ENCODE data around the gene PID1.
"Not testable (repeated sequence)": the region's sequence is repeated elsewhere in the genome, so short reads cannot be mapped to it uniquely, and the experiment has no call there.

The PID1 gene

DNA sequence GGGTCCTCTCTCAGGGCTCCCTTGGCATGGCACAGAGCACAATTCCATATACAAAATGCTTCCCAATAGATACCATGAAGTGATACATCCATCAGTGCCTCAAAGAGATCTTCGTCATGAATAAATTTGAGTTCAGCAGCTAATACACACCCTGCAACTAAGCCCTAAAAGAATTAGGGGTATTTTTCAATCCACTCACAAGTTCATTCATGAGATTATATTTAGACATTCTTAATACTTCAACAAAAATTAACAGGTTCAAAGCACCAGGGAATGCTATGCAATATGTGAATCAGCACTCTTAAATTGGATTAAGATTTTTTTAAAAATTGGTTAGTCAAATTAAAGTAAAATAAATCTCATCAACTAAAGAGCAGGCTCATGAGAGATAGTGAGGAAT is 79.7 kb downstream of the PID1 start:
- TF ChIP-seq, protein P1, sequence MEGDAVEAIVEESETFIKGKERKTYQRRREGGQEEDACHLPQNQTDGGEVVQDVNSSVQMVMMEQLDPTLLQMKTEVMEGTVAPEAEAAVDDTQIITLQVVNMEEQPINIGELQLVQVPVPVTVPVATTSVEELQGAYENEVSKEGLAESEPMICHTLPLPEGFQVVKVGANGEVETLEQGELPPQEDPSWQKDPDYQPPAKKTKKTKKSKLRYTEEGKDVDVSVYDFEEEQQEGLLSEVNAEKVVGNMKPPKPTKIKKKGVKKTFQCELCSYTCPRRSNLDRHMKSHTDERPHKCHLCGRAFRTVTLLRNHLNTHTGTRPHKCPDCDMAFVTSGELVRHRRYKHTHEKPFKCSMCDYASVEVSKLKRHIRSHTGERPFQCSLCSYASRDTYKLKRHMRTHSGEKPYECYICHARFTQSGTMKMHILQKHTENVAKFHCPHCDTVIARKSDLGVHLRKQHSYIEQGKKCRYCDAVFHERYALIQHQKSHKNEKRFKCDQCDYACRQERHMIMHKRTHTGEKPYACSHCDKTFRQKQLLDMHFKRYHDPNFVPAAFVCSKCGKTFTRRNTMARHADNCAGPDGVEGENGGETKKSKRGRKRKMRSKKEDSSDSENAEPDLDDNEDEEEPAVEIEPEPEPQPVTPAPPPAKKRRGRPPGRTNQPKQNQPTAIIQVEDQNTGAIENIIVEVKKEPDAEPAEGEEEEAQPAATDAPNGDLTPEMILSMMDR (IDR thresholded peaks at IDR 0.05; ENCODE audit: borderline replicate concordance, insufficient read depth, low read depth, low read length), result no peak
- H3K4me3 ChIP-seq (ENCODE audit: low read depth, low read length), result no peak overlapping the region

- H3K4me3 ChIP-seq (ENCODE audit: low read depth, low read length), result not testable (repeated sequence)
Observed at GRCh38 chr2:229187123-229187522, 84.0 kb downstream of the PID1 start.

DNA sequence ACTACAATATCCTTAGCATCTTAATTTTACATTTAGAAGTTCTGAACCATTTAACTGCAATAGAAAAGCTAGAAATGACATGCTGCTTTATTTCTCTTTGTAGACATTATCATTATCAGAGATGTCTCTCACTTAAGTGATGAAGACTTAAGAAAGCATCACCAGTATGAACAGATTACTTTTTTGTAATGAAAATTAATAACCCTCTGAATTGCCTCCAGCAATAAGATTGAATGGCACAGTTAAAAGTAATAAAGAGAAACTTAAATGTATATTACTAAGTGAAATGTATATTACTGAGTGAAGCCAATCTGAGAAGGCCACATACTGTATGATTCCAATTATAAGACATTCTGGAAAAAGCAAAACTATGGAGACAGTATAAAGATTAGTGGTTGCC is 89.4 kb downstream of the PID1 start:
- TF ChIP-seq, protein P1 (IDR thresholded peaks at IDR 0.05; ENCODE audit: borderline replicate concordance, insufficient read depth, low read depth, low read length), result no peak
- no peak overlapping the region for H3K4me3 ChIP-seq (ENCODE audit: low read depth, low read length)

GRCh38 chr2:229180658-229181057 is 90.4 kb downstream of the PID1 start:
- TF ChIP-seq, protein P1 (IDR thresholded peaks at IDR 0.05; ENCODE audit: borderline replicate concordance, insufficient read depth, low read depth, low read length), result no peak

GRCh38 chr2:229179628-229180027 is 91.5 kb downstream of the PID1 start:
- TF ChIP-seq, protein P1 (IDR thresholded peaks at IDR 0.05; ENCODE audit: borderline replicate concordance, insufficient read depth, low read depth, low read length), result no peak
- no peak overlapping the region for H3K4me3 ChIP-seq (ENCODE audit: low read depth, low read length)

More at GRCh38 chr2:229180658-229181057, 90.4 kb downstream of the PID1 start:
- H3K4me3 ChIP-seq (ENCODE audit: low read depth, low read length), result no peak overlapping the region

- no peak overlapping the region for H3K4me3 ChIP-seq (ENCODE audit: low read depth, low read length)
- TF ChIP-seq, protein P1 (IDR thresholded peaks at IDR 0.05; ENCODE audit: borderline replicate concordance, insufficient read depth, low read depth, low read length), result no peak
Observed at GRCh38 chr2:229178706-229179105, 92.4 kb downstream of the PID1 start.

GRCh38 chr2:229178117-229178516 is 93.0 kb downstream of the PID1 start:
- TF ChIP-seq, protein P1 (IDR thresholded peaks at IDR 0.05; ENCODE audit: borderline replicate concordance, insufficient read depth, low read depth, low read length), result no peak
- H3K4me3 ChIP-seq (ENCODE audit: low read depth, low read length), result no peak overlapping the region

DNA sequence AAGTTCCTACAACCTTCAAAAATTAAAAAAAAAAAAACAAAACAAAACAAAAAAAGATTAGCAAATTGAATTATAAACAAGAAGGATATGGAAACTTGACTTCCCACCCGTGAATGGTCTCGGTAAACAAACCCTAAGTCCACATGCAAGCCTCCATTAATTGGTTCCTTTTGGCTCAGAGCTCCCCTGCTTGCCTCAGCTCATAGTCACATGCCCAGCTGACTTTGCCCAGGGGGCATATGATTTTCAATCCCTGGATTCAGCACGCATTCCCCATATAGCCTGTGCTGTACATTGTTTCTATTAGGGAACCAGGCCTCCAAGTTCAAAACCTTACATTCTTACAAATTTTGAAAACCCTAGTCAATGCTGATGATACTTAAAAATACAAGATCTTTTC is 95.0 kb downstream of the PID1 start:
- TF ChIP-seq, protein P1 (IDR thresholded peaks at IDR 0.05; ENCODE audit: borderline replicate concordance, insufficient read depth, low read depth, low read length), result no peak

More for the DNA sequence above, 95.0 kb downstream of the PID1 start:
- H3K4me3 ChIP-seq (ENCODE audit: low read depth, low read length), result no peak overlapping the region

All from GM12875 (cell line).